Tibial nerve (tissue), 4 donors: ENCODE results near the gene FAM131C. TPM values are rescaled to one million over a fixed set of nuclear protein-coding genes. Genes with fewer than 3 reads are reported as not detected.
A peak's percentile ranks its signal among the peaks of the same experiment; 100 is the strongest.

Experiments used
- DNase-seq, 2 donors: peaks; one replicate each; pipeline ENCODE4 v3.0.0-alpha.2; 2019; ENCODE audit warnings: low spot score in 2 of 2
- H3K27ac ChIP-seq, 4 donors: fragments of 200-600 bp; sonication (generic) in 3 of 4; one replicate each; pipeline ENCODE4 v1.5.1; 2017 to 2019; ENCODE audit warnings: mild to moderate bottlenecking in 1 of 4
- H3K27me3 ChIP-seq, 2 donors: fragments of 200-600 bp; sonication (generic) in 1 of 2; one replicate each; pipeline versions ENCODE4 v1.5.1 to v1.6.0; 2017 to 2019
- H3K36me3 ChIP-seq, 3 donors: fragments of 200-600 bp; sonication (generic); one replicate each; pipeline ENCODE4 v1.5.1; 2018 to 2019
- H3K4me1 ChIP-seq, 4 donors: fragments of 200-600 bp; sonication (generic) in 3 of 4; one replicate each; pipeline ENCODE4 v1.5.1; 2017 to 2019
- H3K4me3 ChIP-seq, 4 donors: fragments of 200-600 bp; sonication (generic) in 3 of 4; one replicate each; pipeline ENCODE4 v1.5.1; 2017 to 2019; ENCODE audit warnings: mild to moderate bottlenecking in 1 of 4, moderate library complexity in 1 of 4
- H3K9me3 ChIP-seq, 4 donors: fragments of 200-600 bp; sonication (generic) in 3 of 4; one replicate each; pipeline ENCODE4 v1.5.1; 2017 to 2019
- CTCF ChIP-seq, 5 experiments: fragments of 200-600 bp in 3 of 5; fragments of 450-650 bp in 2 of 5; sonication (generic) in 3 of 5; IDR thresholded peaks; one replicate each; pipeline ENCODE4 v1.5.1; 2016 to 2019; ENCODE audit warnings: antibody characterized with exemption in 5 of 5, mild to moderate bottlenecking in 3 of 5, moderate library complexity in 2 of 5
- EP300 ChIP-seq, 2 donors: sonication (generic); formaldehyde crosslinking; IDR thresholded peaks; one replicate each; pipeline ENCODE4 v1.6.1; 2017; ENCODE audit warnings: antibody characterized with exemption in 2 of 2, mild to moderate bottlenecking in 1 of 2
- POLR2A ChIP-seq, 2 donors: fragments of 450-650 bp; IDR thresholded peaks; one replicate each; pipeline ENCODE4 v1.6.1; 2017; ENCODE audit warnings: antibody characterized with exemption in 2 of 2, mild to moderate bottlenecking in 2 of 2, moderate library complexity in 2 of 2
- WGBS, 2 donors: methylation state at CpG; one replicate each; pipeline ENCODE4 v1.1.5; 2018; 5-methylcytosine and 5-hydroxymethylcytosine counted together
- total RNA-seq, 4 donors: library from RNA; depleted of rRNA; stranded (reverse); fragments of >200 nt; gene quantifications; one replicate each; pipeline ENCODE4 v1.1.0, GENCODE V29; 2016

FAM131C gene
- total RNA-seq, 4 donors from 2014 or later = not detected

GRCh38 chr1:16075337-16076030, 2.0 kb upstream of the FAM131C start:
- 61 to 68% methylated on average over 11 of the region's 11 CpGs for WGBS, 2 donors
- Histone ChIP-seq H3K4me3 (no peak overlapping the region), H3K27me3 (peaks cover 0 to 4% of the 10 kb centered on the region in 2 donors), H3K36me3 (no peaks in the 10 kb centered on the region), H3K4me1 (peaks cover 0 to 34% (median 13%) of the 10 kb centered on the region in 4 donors), H3K9me3 (no peaks in the 10 kb centered on the region), H3K27ac (no peak overlapping the region)
- DNase-seq = no peak
- TF ChIP-seq POLR2A (IDR thresholded peaks at IDR 0.05) (no peak), CTCF (IDR thresholded peaks at IDR 0.05) (no peak), EP300 (IDR thresholded peaks at IDR 0.05) (no peak)

- H3K4me1 ChIP-seq = peaks cover 0 to 30% (median 13%) of the 10 kb centered on the region in 4 donors
- no peak overlapping the region for H3K27ac ChIP-seq
- no peaks in the 10 kb centered on the region for H3K36me3 ChIP-seq
- DNase-seq = no peak
- 78 to 82% methylated on average over 5 of the region's 5 CpGs for WGBS, 2 donors
- TF ChIP-seq CTCF (IDR thresholded peaks at IDR 0.05) (no peak), POLR2A (IDR thresholded peaks at IDR 0.05) (no peak), EP300 (IDR thresholded peaks at IDR 0.05) (no peak)
- no peaks in the 10 kb centered on the region for H3K9me3 ChIP-seq
- no peak overlapping the region for H3K4me3 ChIP-seq
- H3K27me3 ChIP-seq = peaks cover 0 to 4% of the 10 kb centered on the region in 2 donors
These were observed 766 bp upstream of the FAM131C start for GRCh38 chr1:16074217-16074616.

- Histone ChIP-seq H3K27ac (no peak overlapping the region), H3K9me3 (no peaks in the 10 kb centered on the region), H3K4me3 (peak overlapping the region in 3 of 4 donors; percentile 22 to 52 (median 25)), H3K27me3 (peaks cover 0 to 4% of the 10 kb centered on the region in 2 donors), H3K4me1 (peaks cover 0 to 33% (median 12%) of the 10 kb centered on the region in 4 donors), H3K36me3 (no peaks in the 10 kb centered on the region)
- TF ChIP-seq EP300 (IDR thresholded peaks at IDR 0.05) (no peak), POLR2A (IDR thresholded peaks at IDR 0.05) (no peak), CTCF (IDR thresholded peaks at IDR 0.05) (no peak)
- WGBS, 2 donors = 11 to 12% methylated on average over 17 to 28 of the region's 49 CpGs
- no peak for DNase-seq
These were observed 601 bp downstream of the FAM131C start for GRCh38 chr1:16072616-16073484.

GRCh38 chr1:16072095-16072494, 1.4 kb downstream of the FAM131C start:
- Histone ChIP-seq H3K4me3 (no peak overlapping the region), H3K4me1 (peaks cover 0 to 34% (median 12%) of the 10 kb centered on the region in 4 donors), H3K36me3 (no peaks in the 10 kb centered on the region), H3K9me3 (no peaks in the 10 kb centered on the region), H3K27me3 (peaks cover 0 to 4% of the 10 kb centered on the region in 2 donors), H3K27ac (no peak overlapping the region)
- 71 to 74% methylated on average over 5 of the region's 5 CpGs for WGBS, 2 donors
- TF ChIP-seq CTCF (IDR thresholded peaks at IDR 0.05) (no peak), EP300 (IDR thresholded peaks at IDR 0.05) (no peak), POLR2A (IDR thresholded peaks at IDR 0.05) (no peak)
- no peak for DNase-seq

GRCh38 chr1:16071614-16072013, 1.8 kb downstream of the FAM131C start:
- no peak overlapping the region for H3K4me3 ChIP-seq
- peaks cover 0 to 4% of the 10 kb centered on the region in 2 donors for H3K27me3 ChIP-seq
- DNase-seq = no peak
- no peak for TF ChIP-seq EP300 (IDR thresholded peaks at IDR 0.05)
- no peak for TF ChIP-seq CTCF (IDR thresholded peaks at IDR 0.05)
- H3K36me3 ChIP-seq = no peaks in the 10 kb centered on the region
- no peak overlapping the region for H3K27ac ChIP-seq
- H3K9me3 ChIP-seq = no peaks in the 10 kb centered on the region
- 90 to 95% methylated on average over 2 to 6 of the region's 6 CpGs for WGBS, 2 donors
- peaks cover 0 to 34% (median 12%) of the 10 kb centered on the region in 4 donors for H3K4me1 ChIP-seq
